Naive thymus-derived CD8-positive, alpha-beta T cell (primary cell): ENCODE measurements around the gene ATP11C. TPM values are rescaled to one million over a fixed set of nuclear protein-coding genes. Genes with fewer than 3 reads are reported as not detected.
"Not testable (repeated sequence)": the region's sequence is repeated elsewhere in the genome, so short reads cannot be mapped to it uniquely, and the experiment has no call there.

Source experiments
- ATAC-seq, 2 donors: fragments of 150-1000 bp; cut with Tn5 transposase in 1 of 2; sonication (Bioruptor Pico), chemical (Tn5 transposase) in 1 of 2; 1 replicate in 1 of 2; 2 replicates in 1 of 2; pipeline ENCODE4 v1.10.0; 2021; ENCODE audit warnings: mild to moderate bottlenecking in 2 of 2, moderate library complexity in 2 of 2
- POLR2A ChIA-PET: fragments of 350-600 bp; sonication (Branson Sonifier 250); formaldehyde crosslinking; loops from one replicate; lab custom pipeline; 2021; ENCODE audit warnings: antibody characterized with exemption; lab: Charles Lee
- DNase-seq, 10 donors: peaks; one replicate each; pipeline versions ENCODE4 v3.0.0 to v3.0.0-alpha.2; 2020 to 2022
- H3K27ac Mint-ChIP-seq, 10 donors: one replicate each; pipeline ENCODE4 v1.8.0; 2020 to 2022; ENCODE audit warnings: mild to moderate bottlenecking in 10 of 10, mixed read lengths in 10 of 10, moderate library complexity in 4 of 10, inconsistent platforms in 1 of 10
- H3K27me3 Mint-ChIP-seq, 5 donors: one replicate each; pipeline ENCODE4 v1.8.0; 2021 to 2022; ENCODE audit warnings: mixed read lengths in 5 of 5
- H3K36me3 Mint-ChIP-seq, 3 donors: one replicate each; pipeline ENCODE4 v1.8.0; 2020 to 2022; ENCODE audit warnings: mixed read lengths in 3 of 3, mild to moderate bottlenecking in 2 of 3, inconsistent platforms in 1 of 3
- H3K4me1 Mint-ChIP-seq, 4 donors: one replicate each; pipeline ENCODE4 v1.8.0; 2021 to 2022; ENCODE audit warnings: mixed read lengths in 4 of 4
- H3K4me3 Mint-ChIP-seq, 10 donors: one replicate each; pipeline ENCODE4 v1.8.0; 2020 to 2022; ENCODE audit warnings: mild to moderate bottlenecking in 10 of 10, mixed read lengths in 10 of 10, moderate library complexity in 6 of 10, inconsistent platforms in 1 of 10
- H3K9me3 Mint-ChIP-seq, 9 donors: one replicate each; pipeline ENCODE4 v1.8.0; 2020 to 2022; ENCODE audit warnings: mixed read lengths in 9 of 9, mild to moderate bottlenecking in 3 of 9, inconsistent platforms in 1 of 9, moderate library complexity in 1 of 9
- polyA plus RNA-seq, 3 donors: library from polyadenylated mRNA; unstranded; fragments of 300-500 nt; fragmentation: Illumina TruSeq; gene quantifications; one replicate each; pipeline ENCODE4 v1.2.3, GENCODE V29; 2021
- total RNA-seq, 8 experiments: library from RNA in 2 of 8; stranded (reverse) in 2 of 8; gene quantifications; one replicate each; pipeline ENCODE4 v1.2.3 and lab custom pipeline; 2021 to 2026

ATP11C gene
- total and polyA plus RNA-seq, 5 experiments from 2014 or later: 2.2 to 37.0 (median 7.4) TPM

DNA sequence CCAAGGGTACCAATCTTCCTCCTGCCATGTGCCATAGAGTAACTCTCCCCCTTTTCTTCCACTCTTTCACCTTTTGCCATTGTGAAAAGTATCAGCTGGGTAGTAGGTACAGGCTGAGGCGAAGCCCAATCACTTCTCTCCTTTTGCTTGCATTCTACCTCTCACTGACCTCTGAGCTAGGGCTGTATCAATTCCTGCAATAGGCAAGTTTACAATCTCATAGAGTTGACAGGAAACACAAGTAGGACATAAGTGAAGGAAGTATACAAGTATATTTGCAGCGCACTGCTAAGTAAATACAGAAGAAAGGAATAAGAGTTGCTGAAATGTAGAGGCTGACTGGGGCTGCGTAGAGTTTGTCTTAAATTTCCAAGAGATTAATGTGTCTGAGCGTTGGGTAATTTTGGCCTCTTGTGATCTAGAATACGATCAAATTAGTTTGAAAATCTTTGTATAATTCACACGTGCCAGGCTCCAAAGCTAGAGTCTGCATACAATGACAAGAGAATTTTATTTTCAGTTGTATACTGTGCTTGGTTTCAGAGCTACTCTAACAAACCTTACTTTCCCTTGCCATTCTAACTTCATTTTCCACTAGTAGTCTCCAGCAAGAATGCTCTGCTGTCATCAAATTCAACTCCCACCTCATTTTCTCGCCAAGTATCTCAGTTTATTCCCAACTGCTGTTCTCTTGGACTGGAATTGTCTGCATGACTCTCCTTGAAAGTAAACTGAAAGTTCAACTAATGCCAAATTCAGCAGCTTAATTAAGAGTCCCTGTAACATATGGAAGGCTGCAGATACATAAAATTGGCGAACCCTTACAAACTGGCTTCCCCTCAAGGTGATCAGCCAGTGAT is 90.3 kb downstream of the ATP11C start:
- no peak for DNase-seq
- Mint-ChIP-seq H3K27me3 (no peaks in the 10 kb centered on the region), H3K4me3 (no peak overlapping the region), H3K27ac (no peak overlapping the region), H3K36me3 (peaks cover 7 to 16% (median 10%) of the 10 kb centered on the region in 3 donors), H3K9me3 (peaks cover 0 to 19% (median 2%) of the 10 kb centered on the region in 9 donors), H3K4me1 (peaks cover 10 to 28% (median 20%) of the 10 kb centered on the region in 4 donors)
- POLR2A ChIA-PET: no interaction called here
- no peak for ATAC-seq

DNA sequence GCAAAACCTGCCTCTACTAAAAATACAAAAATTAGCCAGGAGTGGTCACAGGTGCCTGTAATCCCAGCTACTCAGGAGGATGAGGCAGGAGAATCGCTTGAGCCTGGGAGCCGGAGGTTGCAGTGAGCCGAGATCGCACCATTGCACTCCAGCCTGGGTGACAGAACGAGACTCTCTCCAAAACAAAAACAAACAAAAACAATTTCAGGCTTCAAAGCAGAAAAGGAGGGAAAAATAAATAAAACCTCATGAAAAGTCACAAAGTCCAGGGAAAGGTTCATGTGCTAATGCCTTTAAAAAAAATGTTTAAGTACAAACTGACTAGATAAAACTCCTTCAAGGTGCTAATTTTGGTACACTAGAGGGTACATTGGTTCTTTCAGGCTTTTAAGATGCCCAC is 96.5 kb downstream of the ATP11C start:
- Mint-ChIP-seq H3K36me3 (peaks cover 7 to 10% (median 9%) of the 10 kb centered on the region in 3 donors), H3K9me3 (peaks cover 0 to 19% (median 2%) of the 10 kb centered on the region in 9 donors), H3K4me1 (peaks cover 13 to 25% (median 19%) of the 10 kb centered on the region in 4 donors), H3K27ac (peak overlapping the region in 1 of 10 donors; percentile 39)
- POLR2A ChIA-PET, ATAC-seq, H3K4me3 Mint-ChIP-seq, DNase-seq, H3K27me3 Mint-ChIP-seq: not testable (repeated sequence)

DNA sequence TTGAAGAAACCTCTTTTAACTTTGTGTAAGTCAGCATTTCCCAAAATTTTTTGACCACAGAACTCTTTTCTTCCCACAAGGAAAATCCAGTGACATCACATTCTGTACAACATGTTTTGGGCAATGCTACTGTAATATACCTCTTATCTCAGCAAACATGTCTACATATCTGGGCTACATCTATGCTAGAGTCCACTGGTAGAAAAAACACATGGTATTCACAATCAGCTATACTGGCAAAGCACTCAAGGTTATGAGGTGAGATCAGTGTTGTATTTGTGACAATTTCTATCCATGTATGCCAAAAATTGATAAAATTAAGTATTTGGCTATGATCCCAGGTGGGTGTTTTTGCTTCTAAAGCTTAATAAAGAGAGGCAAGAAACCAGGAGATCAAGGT is 98.0 kb downstream of the ATP11C start:
- ATAC-seq (no peak), DNase-seq (no peak)
- H3K9me3 Mint-ChIP-seq: peaks cover 0 to 17% (median 2%) of the 10 kb centered on the region in 9 donors
- no peaks in the 10 kb centered on the region for H3K27me3 Mint-ChIP-seq
- no peak overlapping the region for H3K4me3 Mint-ChIP-seq
- no peak overlapping the region for H3K27ac Mint-ChIP-seq
- H3K36me3 Mint-ChIP-seq: peaks cover 5 to 9% (median 8%) of the 10 kb centered on the region in 3 donors
- H3K4me1 Mint-ChIP-seq: peaks cover 16 to 31% (median 22%) of the 10 kb centered on the region in 4 donors
- POLR2A ChIA-PET: interaction anchor here (0.5 kb wide), 1 partner anchor 25 kb away, joined by 4 read pairs; no protein-coding TSS in a partner anchor

DNA sequence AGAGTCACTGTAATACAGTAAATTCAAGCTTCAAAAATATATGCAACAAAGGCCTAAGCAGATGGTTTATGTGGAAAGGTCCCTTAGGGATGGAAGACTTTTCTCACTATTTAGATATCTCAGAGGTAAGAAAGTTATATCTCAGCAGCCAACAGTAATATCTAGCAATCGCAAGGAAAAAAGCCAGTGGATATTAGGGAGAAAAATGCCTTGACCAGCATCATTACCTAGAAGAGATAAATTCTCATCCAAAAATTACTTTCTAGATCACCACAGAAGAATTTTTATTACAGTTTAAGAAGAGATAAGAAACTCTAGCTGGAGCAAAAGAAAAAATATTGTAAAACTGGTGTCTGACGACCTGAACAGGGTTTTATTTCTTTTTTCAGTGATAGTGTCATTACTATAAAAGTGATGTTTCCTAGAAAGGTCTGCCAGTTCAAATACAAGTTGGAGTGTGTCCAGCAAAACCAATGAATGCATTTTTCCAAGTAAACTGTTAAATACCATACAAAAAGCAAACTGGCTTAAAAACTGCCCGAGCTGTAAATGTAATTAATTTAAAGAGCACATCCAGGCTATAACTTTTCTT is 100.0 kb downstream of the ATP11C start:
- DNase-seq (no peak), ATAC-seq (no peak)
- no peak overlapping the region for H3K4me3 Mint-ChIP-seq
- no peaks in the 10 kb centered on the region for H3K9me3 Mint-ChIP-seq
- H3K27ac Mint-ChIP-seq: no peak overlapping the region
- peaks cover 0 to 2% (median 0%) of the 10 kb centered on the region in 3 donors for H3K36me3 Mint-ChIP-seq
- no peaks in the 10 kb centered on the region for H3K27me3 Mint-ChIP-seq
- peaks cover 18 to 45% (median 31%) of the 10 kb centered on the region in 4 donors for H3K4me1 Mint-ChIP-seq
- POLR2A ChIA-PET: no interaction called here

DNA sequence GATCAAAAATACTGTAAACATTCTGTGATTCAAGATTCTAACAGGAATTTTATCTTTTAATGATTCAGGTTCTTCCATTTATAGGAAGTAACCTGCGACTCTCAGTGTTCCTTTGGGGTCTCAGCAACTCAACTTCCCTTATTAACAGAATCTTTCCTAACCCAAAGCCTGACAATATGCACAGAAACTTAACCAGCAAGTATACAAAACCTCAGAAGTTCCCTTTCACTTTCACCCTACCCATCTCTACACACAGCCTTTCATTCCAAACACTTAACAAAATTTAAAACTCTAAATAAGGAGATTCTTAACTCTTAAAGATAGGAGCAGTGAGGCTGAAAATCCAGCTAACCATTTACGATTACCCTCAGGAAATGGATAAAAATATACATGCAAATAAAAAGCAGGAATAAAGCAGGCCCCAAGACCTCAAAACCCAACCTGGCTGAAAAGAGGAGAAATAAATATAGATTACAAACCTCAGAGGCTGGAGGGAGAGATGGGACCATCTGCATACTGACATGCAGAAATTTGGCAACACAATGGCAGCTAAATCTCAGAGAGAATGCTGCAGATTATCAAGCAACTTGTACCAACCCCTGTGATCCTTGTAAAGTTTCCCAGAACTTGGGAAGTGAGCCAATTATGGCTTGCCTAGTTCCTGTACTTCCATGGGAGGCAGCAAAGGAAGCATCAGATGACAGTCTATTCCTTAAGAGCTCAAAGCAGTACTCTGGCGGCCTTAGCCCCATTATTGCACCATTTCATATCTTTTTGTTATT is 101.0 kb downstream of the ATP11C start:
- H3K9me3 Mint-ChIP-seq: no peaks in the 10 kb centered on the region
- peaks cover 16 to 39% (median 28%) of the 10 kb centered on the region in 4 donors for H3K4me1 Mint-ChIP-seq
- H3K4me3 Mint-ChIP-seq: peak overlapping the region in 6 of 10 donors; percentile 1 to 50 (median 34)
- no peak for DNase-seq
- H3K27ac Mint-ChIP-seq: peak overlapping the region in 8 of 10 donors; percentile 1 to 68 (median 32)
- peaks cover 0 to 2% (median 0%) of the 10 kb centered on the region in 3 donors for H3K36me3 Mint-ChIP-seq
- ATAC-seq: no peak
- H3K27me3 Mint-ChIP-seq: no peaks in the 10 kb centered on the region
- POLR2A ChIA-PET: no interaction called here

DNA sequence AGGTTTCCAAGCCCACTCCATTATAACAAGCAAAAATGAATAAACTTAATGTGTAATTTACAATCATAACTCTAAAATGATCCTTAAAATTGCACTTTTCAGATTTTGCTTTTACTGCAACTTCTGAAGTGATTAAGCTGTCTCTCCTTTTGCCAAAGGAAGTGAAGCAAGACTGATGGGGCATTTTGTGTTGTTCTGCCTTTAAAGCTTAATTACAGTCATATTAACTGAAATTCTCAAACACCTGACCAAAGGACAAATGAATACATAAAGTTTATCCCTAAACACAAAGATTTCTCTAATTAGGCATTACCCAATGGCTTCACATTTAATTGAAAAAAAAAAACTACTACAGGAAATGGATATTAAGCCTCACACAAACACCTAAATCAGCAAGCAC is 101.8 kb downstream of the ATP11C start:
- H3K9me3 Mint-ChIP-seq: no peaks in the 10 kb centered on the region
- no peak for DNase-seq
- peak overlapping the region in 4 of 10 donors; percentile 39 to 68 (median 54) for H3K27ac Mint-ChIP-seq
- H3K4me3 Mint-ChIP-seq: no peak overlapping the region
- peaks cover 0 to 3% (median 0%) of the 10 kb centered on the region in 3 donors for H3K36me3 Mint-ChIP-seq
- H3K4me1 Mint-ChIP-seq: peaks cover 16 to 39% (median 28%) of the 10 kb centered on the region in 4 donors
- H3K27me3 Mint-ChIP-seq: no peaks in the 10 kb centered on the region
- POLR2A ChIA-PET: no interaction called here
- no peak for ATAC-seq

DNA sequence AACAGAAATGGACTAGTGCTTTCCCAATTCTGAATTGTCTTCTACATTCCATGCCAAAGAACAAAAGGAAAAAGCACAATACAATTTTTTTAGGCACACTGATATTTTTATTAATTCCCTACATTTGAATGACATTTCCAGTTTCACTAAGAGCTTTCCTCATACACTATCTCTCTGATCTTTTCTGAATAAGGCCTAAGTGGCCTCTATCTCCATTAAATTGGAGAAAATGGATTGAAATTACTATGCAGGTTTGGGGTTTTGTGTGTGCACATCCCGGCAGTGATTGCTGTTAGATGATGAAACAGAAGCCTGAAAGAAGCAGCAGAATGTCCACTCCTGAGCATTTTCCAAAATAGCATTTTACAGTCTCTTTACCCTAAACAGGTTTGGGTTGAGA is 104.0 kb downstream of the ATP11C start:
- Mint-ChIP-seq H3K27ac (peak overlapping the region in 1 of 10 donors; percentile 55), H3K4me1 (peaks cover 14 to 37% (median 26%) of the 10 kb centered on the region in 4 donors), H3K27me3 (no peaks in the 10 kb centered on the region), H3K36me3 (peaks cover 0 to 19% (median 14%) of the 10 kb centered on the region in 3 donors), H3K9me3 (no peaks in the 10 kb centered on the region), H3K4me3 (peak overlapping the region in 1 of 10 donors; percentile 18)
- POLR2A ChIA-PET: no interaction called here
- no peak for ATAC-seq
- DNase-seq: no peak

DNA sequence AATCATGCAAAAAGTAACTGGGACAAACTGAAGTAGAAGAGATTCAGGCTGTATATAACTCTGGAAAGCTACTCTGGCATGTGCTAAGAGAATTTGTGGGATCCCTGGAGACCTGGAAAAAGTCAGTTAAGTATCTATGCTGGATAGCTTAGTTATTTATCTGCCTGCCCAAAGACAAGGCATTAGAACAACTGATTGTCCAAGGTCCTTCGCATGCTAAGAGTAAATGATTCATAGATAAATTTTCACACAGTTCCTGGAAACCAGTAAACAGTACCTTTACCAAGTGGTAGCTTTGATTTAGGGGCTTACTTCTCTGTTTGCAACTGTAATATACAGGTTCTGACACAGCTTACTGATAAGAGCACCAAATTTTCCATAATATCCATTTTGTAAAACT is 104.8 kb downstream of the ATP11C start:
- Mint-ChIP-seq H3K9me3 (no peaks in the 10 kb centered on the region), H3K27me3 (no peaks in the 10 kb centered on the region), H3K36me3 (peaks cover 0 to 24% (median 16%) of the 10 kb centered on the region in 3 donors), H3K4me1 (peaks cover 13 to 37% (median 25%) of the 10 kb centered on the region in 4 donors), H3K4me3 (no peak overlapping the region), H3K27ac (peak overlapping the region in 2 of 10 donors; percentile 3 to 55)
- no peak for ATAC-seq
- POLR2A ChIA-PET: interaction anchor here (0.8 kb wide), 1 partner anchor 12 kb away, joined by 3 read pairs; no protein-coding TSS in a partner anchor
- DNase-seq: no peak

DNA sequence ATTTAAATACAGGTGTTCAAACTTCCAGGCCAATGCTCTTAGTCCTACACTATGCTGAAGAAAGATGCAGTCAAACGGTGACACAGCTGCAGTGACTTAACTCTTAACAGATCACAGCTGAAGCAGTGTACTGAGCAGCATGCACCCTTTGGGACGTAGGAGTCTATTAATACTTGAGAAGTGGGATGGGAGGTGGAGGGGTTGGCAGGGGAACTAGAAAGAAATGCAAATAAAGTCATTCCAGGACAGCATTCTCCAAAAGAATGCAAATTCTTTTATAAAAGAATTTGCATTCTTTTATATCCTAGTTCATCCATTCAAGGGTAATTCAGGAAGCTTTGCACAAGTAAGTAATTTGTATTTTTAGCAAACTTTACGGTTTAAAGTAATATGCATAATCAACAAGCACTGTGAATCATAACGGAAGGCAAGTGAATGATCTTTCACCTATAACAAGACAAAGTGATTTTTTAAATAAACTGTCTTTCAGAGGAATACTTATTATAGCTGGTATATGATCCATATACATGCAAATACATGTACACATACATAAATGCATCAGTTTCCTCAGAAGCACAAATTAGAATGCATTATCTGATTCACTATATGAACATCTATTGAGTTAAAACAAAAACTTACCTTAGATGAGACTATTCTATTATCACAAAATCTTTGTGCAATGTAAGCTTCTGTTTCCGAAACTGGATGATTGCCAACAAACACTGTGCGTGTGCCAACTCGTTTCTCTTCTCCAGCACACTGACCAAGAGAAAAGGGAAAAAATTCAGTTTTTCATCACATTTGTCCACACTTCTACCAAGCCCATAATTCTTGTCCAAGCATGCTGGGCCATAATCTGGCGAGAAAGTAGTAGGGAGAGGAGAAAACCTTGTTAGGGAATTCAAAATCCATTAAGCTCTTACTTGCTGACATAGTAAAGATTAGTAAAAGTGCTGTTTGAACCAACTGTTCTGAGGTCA is 106.5 kb downstream of the ATP11C start:
- Mint-ChIP-seq H3K9me3 (no peaks in the 10 kb centered on the region), H3K27ac (peak overlapping the region in 2 of 10 donors; percentile 25 to 27), H3K4me3 (no peak overlapping the region), H3K27me3 (no peaks in the 10 kb centered on the region), H3K4me1 (peaks cover 5 to 23% (median 13%) of the 10 kb centered on the region in 4 donors), H3K36me3 (peaks cover 0 to 27% (median 20%) of the 10 kb centered on the region in 3 donors)
- ATAC-seq (no peak), DNase-seq (no peak)
- POLR2A ChIA-PET: interaction anchor here (0.8 kb wide), 1 partner anchor 9 kb away, joined by 3 read pairs; no protein-coding TSS in a partner anchor

DNA sequence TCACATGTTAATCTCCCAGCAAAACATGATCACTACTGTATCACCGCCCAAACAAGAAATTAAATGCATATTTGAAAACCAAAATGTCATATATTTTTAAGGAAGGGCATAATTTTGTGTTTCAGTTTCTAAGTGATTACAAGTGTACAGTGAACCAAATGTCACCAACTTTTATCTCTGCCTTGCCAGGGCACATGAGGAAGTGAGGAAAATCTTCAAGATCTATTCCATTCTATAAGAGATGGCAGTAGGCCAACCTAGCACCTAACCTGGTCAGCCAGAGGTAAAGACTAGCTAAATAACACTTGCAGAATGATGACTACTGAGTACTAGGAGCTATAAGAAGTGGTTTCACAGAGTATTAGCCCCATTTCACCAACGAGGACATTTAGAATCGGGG is 107.2 kb downstream of the ATP11C start:
- peaks cover 0 to 30% (median 24%) of the 10 kb centered on the region in 3 donors for H3K36me3 Mint-ChIP-seq
- ATAC-seq: no peak
- POLR2A ChIA-PET: interaction anchor here (0.8 kb wide), 1 partner anchor 9 kb away, joined by 3 read pairs; no protein-coding TSS in a partner anchor
- DNase-seq: no peak
- peaks cover 3 to 18% (median 10%) of the 10 kb centered on the region in 4 donors for H3K4me1 Mint-ChIP-seq
- H3K27ac Mint-ChIP-seq: peak overlapping the region in 1 of 10 donors; percentile 13
- no peak overlapping the region for H3K4me3 Mint-ChIP-seq
- no peaks in the 10 kb centered on the region for H3K27me3 Mint-ChIP-seq
- no peaks in the 10 kb centered on the region for H3K9me3 Mint-ChIP-seq

DNA sequence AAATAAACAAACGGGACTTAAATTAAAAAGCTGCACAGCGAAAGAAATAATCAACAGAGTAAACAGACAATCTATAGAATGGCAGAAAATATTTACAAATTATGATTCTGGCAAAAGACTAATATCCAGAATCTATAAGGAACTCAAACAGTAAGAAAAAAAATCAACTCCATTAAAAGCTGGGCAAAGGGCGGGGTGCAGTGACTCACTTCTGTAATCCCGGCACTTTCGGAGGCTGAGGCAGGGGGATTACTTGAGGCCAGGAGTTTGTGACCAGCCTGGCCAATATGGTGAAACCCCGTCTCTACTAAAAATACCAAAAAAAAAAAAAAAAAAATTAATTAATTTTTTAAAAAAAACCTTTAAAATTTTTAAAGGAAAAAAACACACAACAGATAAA is 109.0 kb downstream of the ATP11C start:
- no peaks in the 10 kb centered on the region for H3K27me3 Mint-ChIP-seq
- peaks cover 3 to 10% (median 7%) of the 10 kb centered on the region in 4 donors for H3K4me1 Mint-ChIP-seq
- peaks cover 0 to 31% (median 28%) of the 10 kb centered on the region in 3 donors for H3K36me3 Mint-ChIP-seq
- no peak overlapping the region for H3K27ac Mint-ChIP-seq
- ATAC-seq (no peak), DNase-seq (no peak)
- H3K4me3 Mint-ChIP-seq: no peak overlapping the region
- no peaks in the 10 kb centered on the region for H3K9me3 Mint-ChIP-seq
- POLR2A ChIA-PET: no interaction called here
